GM12873 (cell line): ENCODE measurements around the gene BRF1.

Experiments
- TF ChIP-seq, protein P1 (sequence below): IDR thresholded peaks from 2 replicates; pipeline ENCODE4 v1.5.1; 2012; ENCODE audit warnings: low read depth, mild to moderate bottlenecking, moderate library complexity, low read length, control low read depth; ENCODE audit not compliant: insufficient read depth; ENCODE audit errors: missing control alignments

The BRF1 gene

DNA sequence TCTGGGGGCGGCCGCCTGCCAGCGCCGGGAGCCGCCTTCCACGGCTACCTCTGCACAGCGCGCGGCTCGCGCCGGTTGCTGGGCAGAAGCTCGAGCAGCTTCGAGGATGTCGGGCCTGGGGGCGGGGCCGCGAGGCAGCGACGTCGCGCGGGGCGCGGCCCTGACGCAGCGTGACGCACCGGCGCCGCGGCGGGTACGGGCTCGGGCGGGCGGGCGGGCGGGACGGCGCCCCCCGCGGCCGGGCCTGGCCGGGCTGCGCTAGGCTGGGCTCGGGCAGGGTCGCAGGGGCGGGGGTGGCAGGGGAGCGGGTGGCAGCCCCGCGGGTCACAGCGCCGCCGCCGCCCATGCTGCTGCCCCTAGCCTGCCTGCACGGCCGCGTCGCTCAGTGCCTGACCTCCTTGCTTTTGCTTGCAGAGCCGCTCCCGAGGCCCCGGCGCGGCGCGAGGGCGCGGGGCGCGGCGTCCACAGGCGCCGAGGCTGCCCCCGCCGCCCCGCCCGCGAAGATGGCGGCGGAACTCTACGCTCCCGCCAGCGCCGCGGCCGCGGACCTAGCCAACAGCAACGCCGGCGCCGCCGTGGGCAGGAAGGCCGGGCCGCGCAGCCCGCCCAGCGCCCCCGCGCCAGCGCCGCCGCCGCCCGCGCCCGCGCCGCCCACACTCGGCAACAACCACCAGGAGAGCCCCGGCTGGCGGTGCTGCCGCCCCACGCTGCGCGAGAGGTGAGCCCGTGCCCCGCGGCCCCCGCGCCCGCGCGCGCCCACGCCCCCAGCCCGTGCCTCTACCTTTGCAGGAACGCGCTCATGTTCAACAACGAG, 52.2 kb downstream of the BRF1 start, which contains the start of gene BTBD6:
Gene BTBD6, plus strand, starts transcription at position 166 of the 814 bp plus-strand sequence. Its CDS starts 179 bp downstream, at position 345.
- TF ChIP-seq, protein P1, sequence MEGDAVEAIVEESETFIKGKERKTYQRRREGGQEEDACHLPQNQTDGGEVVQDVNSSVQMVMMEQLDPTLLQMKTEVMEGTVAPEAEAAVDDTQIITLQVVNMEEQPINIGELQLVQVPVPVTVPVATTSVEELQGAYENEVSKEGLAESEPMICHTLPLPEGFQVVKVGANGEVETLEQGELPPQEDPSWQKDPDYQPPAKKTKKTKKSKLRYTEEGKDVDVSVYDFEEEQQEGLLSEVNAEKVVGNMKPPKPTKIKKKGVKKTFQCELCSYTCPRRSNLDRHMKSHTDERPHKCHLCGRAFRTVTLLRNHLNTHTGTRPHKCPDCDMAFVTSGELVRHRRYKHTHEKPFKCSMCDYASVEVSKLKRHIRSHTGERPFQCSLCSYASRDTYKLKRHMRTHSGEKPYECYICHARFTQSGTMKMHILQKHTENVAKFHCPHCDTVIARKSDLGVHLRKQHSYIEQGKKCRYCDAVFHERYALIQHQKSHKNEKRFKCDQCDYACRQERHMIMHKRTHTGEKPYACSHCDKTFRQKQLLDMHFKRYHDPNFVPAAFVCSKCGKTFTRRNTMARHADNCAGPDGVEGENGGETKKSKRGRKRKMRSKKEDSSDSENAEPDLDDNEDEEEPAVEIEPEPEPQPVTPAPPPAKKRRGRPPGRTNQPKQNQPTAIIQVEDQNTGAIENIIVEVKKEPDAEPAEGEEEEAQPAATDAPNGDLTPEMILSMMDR: no peak

DNA sequence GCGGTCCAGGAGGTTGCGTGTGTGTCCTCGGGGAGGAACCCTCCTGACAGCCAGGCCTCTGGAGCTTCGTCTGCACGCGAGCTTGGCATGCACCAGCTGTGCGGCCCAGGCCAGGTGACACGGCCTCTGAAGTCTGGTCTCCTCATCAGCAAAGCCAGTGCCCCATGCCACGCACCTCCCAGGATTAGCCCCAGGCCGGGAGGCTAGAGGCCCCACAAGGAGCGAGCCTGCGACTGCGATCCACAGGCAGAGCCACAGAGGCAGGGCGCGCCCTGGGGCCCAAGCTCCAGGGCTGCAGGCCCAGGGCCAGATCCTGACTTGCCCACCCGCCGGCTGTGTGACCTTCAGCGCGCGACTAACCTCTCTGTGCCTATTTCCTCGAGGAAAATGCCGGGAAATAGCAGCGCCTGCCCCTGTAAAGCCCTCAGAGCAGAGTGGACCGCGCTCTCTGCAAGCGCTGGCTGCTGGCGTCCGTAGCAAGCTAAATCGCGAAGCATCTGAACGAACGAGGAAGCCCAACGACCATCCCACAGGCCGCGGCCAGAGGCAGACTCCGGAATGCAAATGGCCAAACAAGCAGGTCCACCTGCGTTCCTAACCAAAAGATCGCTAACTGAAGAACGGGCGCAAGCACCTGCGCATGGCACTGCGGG, 53.0 kb downstream of the BRF1 start:
- TF ChIP-seq, protein P1: no peak

DNA sequence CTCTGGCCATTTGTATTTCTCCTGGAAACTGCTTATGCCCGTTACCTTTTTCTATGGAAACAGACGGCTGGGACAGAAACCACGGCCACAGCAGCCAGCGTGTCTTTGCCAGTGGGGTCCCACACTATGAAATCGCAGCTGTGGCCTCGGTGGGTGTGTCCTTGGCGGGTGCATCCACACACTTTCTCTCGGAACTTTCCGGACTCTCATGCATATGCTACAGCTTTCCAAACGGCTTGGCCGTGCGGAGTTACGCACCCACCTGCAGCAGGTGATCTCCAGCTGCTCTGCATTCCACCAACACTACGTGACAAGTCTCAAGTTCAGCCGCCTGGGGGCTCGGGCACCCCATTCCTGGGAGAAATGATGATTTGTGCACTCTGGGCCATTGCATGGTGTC, 53.8 kb downstream of the BRF1 start:
- TF ChIP-seq, protein P1: no peak

DNA sequence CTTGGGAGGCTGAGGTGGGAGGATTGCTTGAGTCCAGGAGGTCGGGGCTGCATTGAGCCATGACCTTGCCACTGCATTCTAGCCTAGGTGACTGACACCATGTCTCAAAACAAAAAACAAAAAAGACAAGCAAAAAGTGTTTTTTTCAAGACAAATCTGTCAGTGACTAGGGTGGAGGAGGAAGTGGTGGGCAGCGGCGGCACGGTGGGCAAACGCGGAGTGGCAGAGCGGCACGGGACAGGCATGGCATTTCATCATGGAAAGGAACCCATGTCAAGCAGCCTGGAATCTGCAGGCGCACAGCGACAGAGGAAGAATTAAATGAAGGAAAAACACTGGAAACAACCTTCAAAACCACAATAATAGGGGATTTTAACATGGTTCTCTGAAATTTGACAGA, 56.5 kb downstream of the BRF1 start:
- TF ChIP-seq, protein P1: no peak

DNA sequence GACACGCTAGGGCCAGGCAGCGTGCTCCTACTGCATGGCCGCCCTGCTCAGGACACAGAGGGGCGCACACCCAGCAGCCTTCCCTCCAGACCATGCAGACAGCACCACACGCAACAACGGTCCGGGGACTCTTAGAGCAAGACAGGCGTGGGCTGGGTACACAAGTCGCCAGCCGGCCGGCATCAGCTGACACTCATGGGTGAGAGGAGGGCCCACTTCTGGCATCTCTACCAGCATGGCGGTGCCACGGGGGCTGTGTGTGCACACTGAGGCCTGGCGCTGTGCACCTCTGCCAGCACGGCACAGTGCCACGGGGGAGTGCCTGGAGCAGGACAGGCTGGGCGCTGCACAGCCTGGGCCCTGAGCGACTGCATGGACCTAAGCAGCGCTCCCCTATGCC, 59.2 kb downstream of the BRF1 start:
- TF ChIP-seq, protein P1: no peak

DNA sequence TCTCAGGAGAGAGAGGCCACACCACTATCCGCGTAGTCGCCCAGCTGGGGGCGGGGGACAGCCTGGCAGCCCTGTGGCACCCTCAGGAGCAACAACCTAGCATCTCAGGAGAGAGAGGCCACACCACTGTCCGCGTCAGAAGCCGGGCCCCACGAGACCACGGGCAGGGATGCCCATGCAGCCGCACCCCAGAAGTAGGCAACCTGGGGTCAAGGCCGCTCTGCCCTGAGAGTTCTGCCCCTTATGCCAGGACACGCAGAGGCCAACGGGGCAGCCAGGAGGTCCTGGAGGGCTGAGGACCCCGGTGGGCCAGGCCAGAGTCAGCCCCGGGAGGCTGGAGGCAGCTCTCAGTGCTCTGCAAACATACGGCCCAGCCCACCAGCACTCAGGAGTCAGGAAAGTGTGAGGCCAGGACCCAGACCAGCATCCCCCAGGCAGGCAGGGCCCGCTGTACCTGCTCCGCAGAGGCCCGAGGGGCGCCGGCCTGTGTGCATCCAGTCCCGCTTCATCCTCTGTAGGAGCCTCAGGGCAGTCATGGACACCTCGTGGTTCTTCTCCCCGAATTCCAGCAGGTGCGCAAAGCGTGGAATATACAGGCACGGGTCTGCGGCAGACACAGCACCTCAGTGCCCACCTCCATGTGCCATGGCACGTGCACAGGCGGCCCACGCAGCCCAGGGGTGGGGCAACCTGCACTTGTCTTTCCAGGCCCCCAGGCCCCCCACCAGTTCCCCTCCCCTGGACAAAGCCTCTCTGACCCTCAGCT, 59.8 kb downstream of the BRF1 start:
- TF ChIP-seq, protein P1: no peak
